Heart left ventricle (tissue), 16 donors: ENCODE data around the gene VWA8. TPM values are rescaled to one million over a fixed set of nuclear protein-coding genes. Genes with fewer than 3 reads are reported as not detected.

Source experiments
- ATAC-seq, 4 donors: fragments of 200-7000 bp; cut with Tn5 transposase; one replicate each; pipeline ENCODE4 v1.9.1; 2020 to 2022; ENCODE audit warnings: moderate library complexity in 4 of 4, mild to moderate bottlenecking in 3 of 4, moderate number of reproducible peaks in 1 of 4
- DNase-seq, 5 donors: peaks; one replicate each; pipeline ENCODE4 v3.0.0-alpha.2; 2020
- H3K27ac ChIP-seq, 12 donors: fragments of 200-600 bp; sonication (generic) in 4 of 12; one replicate each; pipeline versions ENCODE4 v1.5.0 to v1.8.0; 2016 to 2022; ENCODE audit warnings: mild to moderate bottlenecking in 2 of 12
- H3K27me3 ChIP-seq, 9 donors: fragments of 200-600 bp; sonication (generic) in 2 of 9; one replicate each; pipeline versions ENCODE4 v1.5.1 to v1.8.0; 2016 to 2022; ENCODE audit warnings: mild to moderate bottlenecking in 3 of 9
- H3K36me3 ChIP-seq, 9 donors: fragments of 200-600 bp; sonication (generic) in 2 of 9; one replicate each; pipeline versions ENCODE4 v1.5.0 to v1.8.0; 2018 to 2022; ENCODE audit warnings: mild to moderate bottlenecking in 2 of 9
- H3K4me1 ChIP-seq, 12 donors: fragments of 200-600 bp; sonication (generic) in 4 of 12; one replicate each; pipeline versions ENCODE4 v1.5.0 to v1.8.0; 2016 to 2022; ENCODE audit warnings: mild to moderate bottlenecking in 3 of 12
- H3K4me3 ChIP-seq, 12 donors: fragments of 200-600 bp; sonication (generic) in 4 of 12; one replicate each; pipeline versions ENCODE4 v1.5.0 to v1.8.0; 2017 to 2022; ENCODE audit warnings: mild to moderate bottlenecking in 9 of 12, moderate library complexity in 4 of 12
- H3K9me3 ChIP-seq, 12 donors: fragments of 200-600 bp; sonication (generic) in 4 of 12; one replicate each; pipeline versions ENCODE4 v1.5.0 to v1.8.0; 2016 to 2022; ENCODE audit warnings: mild to moderate bottlenecking in 1 of 12
- POLR2A ChIP-seq, 2 donors: fragments of 450-650 bp; IDR thresholded peaks; one replicate each; pipeline ENCODE4 v1.6.1; 2017; ENCODE audit warnings: antibody characterized with exemption in 2 of 2, mild to moderate bottlenecking in 2 of 2, moderate library complexity in 2 of 2
- WGBS, 4 donors: extraction: QIAGEN DNeasy Blood & Tissue Kit in 2 of 4; methylation state at CpG; one replicate each; pipeline versions ENCODE4 v1.1.5 to v1.1.7; 2013 to 2018; 5-methylcytosine and 5-hydroxymethylcytosine counted together
- intact Hi-C, 10 donors: fragments of 100-400 bp; cut with DNase I; formaldehyde crosslinking; loops; one replicate each; pipeline versions ENCODE4 v1.11.1 to v1.14.2; 2022
- polyA plus RNA-seq, 2 donors: library from polyadenylated mRNA; stranded (reverse); fragments of 200-250 nt; gene quantifications; one replicate each; pipeline ENCODE4 v1.2.3, GENCODE V29; 2013
- total RNA-seq, 9 donors: library from RNA; depleted of rRNA in 2 of 9; stranded (reverse); fragments of >200 nt in 2 of 9; fragmentation: NEBNext Ultra II Directional in 3 of 9; extraction: Animal tissue kit (Norgen Biotek cat#: 25700) in 3 of 9; gene quantifications; one replicate each; pipeline versions ENCODE4 v1.1.0 to v1.2.4, GENCODE V29; 2016 to 2023
- TF ChIP-seq, protein P1 (sequence below), 12 donors: fragments of 200-600 bp; sonication (generic) in 4 of 12; IDR thresholded peaks; one replicate each; pipeline versions ENCODE4 v1.5.0 to v1.8.0; 2018 to 2022; ENCODE audit warnings: antibody characterized with exemption in 12 of 12, mild to moderate bottlenecking in 5 of 12
- donor health status: ischemic (EF 13 %, LVEDD 7.1; RV severe dilation, severe dysfunction).
- donor health status: healthy with polysubstance abuse.
- donor health status: DM: no; HTN: yes; CAD: no.
- donor health status: DM: no; HTN: no; CAD: no.
- donor health status: ischemic (EF 25% LVEDD 6.9; RV normal size, moderate dysfunction).
- donor health status: ischemic (EF 25% LVEDD 5.7; RV mildly dilated, moderate dysfunction).
- donor health status: healthy.
- donor health status: DM: yes; HTN: yes; CAD: no.
- donor health status: ischemic (EF 35%, LVEDD 5.7; RV mildly dilated, moderate dysfunction).
- donor health status: nonischemic (EF 11% LVEDD 7.7; RV severe dilation, severe dysfunction).
- donor health status: DM: yes; HTN: yes; CAD: no.
- donor health status: PGD.
- donor health status: ischemic (EF 29% LVEDD 5.4; RV normal size, mild dysfunction).
- donor health status: nonischemic (EF 23%, LVEDD 6.1; RV moderate dilation, normal function).

The VWA8 gene
- total and polyA plus RNA-seq, 11 donors: 12.1 to 64.1 (median 41.8) TPM

DNA sequence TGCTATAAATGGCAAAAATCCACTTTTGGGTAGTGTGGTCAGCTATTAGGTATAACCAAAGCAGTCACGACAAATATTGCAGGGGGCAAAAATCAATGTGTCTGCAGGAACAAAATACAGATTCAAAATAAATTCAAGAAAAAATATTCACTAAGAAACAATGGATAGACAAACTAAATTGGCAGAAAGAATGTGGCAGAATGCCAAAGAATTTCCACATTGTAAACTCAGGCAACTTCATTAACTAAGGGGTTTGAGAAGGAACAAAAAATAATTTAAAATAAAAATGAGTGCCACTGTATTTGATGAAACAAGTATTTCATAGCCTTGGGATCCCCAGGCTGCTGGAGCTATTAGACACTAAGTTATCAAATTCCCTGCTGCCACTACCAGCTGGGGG lies 193.1 kb downstream of the VWA8 start:
- 79 to 88% (median 83%) methylated on average over 1 of the region's 1 CpG for WGBS, 4 donors

DNA sequence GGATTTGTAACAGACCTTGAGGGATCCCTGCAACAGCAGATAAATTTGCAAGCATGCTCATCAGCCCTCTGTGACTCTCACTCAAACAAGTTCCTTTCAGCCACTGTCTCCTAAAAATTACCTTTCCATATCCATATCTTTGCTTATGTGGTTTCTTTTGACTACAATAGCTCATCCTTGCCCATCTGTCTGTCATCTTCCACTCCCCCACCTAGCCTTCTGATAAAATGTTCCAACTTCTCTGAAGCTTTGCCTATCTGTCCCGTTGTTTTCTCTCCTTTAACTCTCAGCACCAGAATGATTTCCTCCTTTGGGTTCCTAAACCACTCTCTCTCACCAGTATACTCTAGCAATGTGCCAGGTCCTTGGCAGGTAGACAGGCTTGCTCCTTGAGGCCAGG lies 194.5 kb downstream of the VWA8 start:
- intact Hi-C loops: no loop called here
- TF ChIP-seq, protein P1, sequence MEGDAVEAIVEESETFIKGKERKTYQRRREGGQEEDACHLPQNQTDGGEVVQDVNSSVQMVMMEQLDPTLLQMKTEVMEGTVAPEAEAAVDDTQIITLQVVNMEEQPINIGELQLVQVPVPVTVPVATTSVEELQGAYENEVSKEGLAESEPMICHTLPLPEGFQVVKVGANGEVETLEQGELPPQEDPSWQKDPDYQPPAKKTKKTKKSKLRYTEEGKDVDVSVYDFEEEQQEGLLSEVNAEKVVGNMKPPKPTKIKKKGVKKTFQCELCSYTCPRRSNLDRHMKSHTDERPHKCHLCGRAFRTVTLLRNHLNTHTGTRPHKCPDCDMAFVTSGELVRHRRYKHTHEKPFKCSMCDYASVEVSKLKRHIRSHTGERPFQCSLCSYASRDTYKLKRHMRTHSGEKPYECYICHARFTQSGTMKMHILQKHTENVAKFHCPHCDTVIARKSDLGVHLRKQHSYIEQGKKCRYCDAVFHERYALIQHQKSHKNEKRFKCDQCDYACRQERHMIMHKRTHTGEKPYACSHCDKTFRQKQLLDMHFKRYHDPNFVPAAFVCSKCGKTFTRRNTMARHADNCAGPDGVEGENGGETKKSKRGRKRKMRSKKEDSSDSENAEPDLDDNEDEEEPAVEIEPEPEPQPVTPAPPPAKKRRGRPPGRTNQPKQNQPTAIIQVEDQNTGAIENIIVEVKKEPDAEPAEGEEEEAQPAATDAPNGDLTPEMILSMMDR (IDR thresholded peaks at IDR 0.05): no peak
- no peak for TF ChIP-seq POLR2A (IDR thresholded peaks at IDR 0.05)
- Histone ChIP-seq H3K36me3 (peaks cover 0 to 4% (median 0%) of the 10 kb centered on the region in 9 donors), H3K27me3 (no peaks in the 10 kb centered on the region), H3K4me3 (no peak overlapping the region), H3K4me1 (peaks cover 0 to 34% (median 1%) of the 10 kb centered on the region in 12 donors), H3K9me3 (no peaks in the 10 kb centered on the region), H3K27ac (peak overlapping the region in 2 of 12 donors; percentile 12 to 26)
- DNase-seq: no peak
- WGBS, 4 donors: 33 to 38% (median 35%) methylated on average over 1 of the region's 1 CpG
- no peak for ATAC-seq

More for the DNA sequence above, 193.1 kb downstream of the VWA8 start:
- Histone ChIP-seq H3K27ac (no peak overlapping the region), H3K36me3 (peaks cover 0 to 8% (median 0%) of the 10 kb centered on the region in 9 donors), H3K4me1 (peaks cover 0 to 34% (median 1%) of the 10 kb centered on the region in 12 donors), H3K9me3 (no peaks in the 10 kb centered on the region), H3K4me3 (no peak overlapping the region), H3K27me3 (no peaks in the 10 kb centered on the region)
- intact Hi-C loops: no loop called here
- ATAC-seq (no peak), DNase-seq (no peak)
- TF ChIP-seq POLR2A (IDR thresholded peaks at IDR 0.05): no peak
- TF ChIP-seq, protein P1 (IDR thresholded peaks at IDR 0.05): no peak

DNA sequence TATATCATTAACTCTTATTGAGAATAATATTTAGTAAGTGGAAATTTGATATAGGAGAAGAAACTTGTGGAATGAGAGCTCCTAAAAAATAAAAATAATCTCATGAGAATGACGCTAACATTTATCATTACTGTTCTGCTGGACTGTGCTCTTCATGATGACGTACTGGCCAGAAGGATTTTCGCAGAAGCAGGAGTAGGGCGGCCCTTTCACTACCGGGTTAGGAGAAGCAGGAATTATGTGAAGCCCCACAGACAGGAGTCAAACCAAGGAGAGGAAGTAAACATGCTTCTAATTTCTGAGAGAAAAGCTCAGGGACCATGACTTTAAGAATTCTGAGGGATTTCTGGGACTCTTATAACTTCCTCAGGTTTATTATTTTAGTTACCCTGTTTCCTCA lies 195.1 kb downstream of the VWA8 start:
- peak in 2 of 4 donors; percentile 43 to 78 for ATAC-seq
- intact Hi-C loops: no loop called here
- Histone ChIP-seq H3K4me3 (no peak overlapping the region), H3K27me3 (no peaks in the 10 kb centered on the region), H3K9me3 (no peaks in the 10 kb centered on the region), H3K36me3 (peaks cover 0 to 5% (median 0%) of the 10 kb centered on the region in 9 donors), H3K4me1 (peaks cover 0 to 34% (median 1%) of the 10 kb centered on the region in 12 donors), H3K27ac (peak overlapping the region in 4 of 12 donors; percentile 12 to 46 (median 26))
- peak in 1 of 5 donors; percentile 20 for DNase-seq
- no peak for TF ChIP-seq POLR2A (IDR thresholded peaks at IDR 0.05)
- TF ChIP-seq, protein P1 (IDR thresholded peaks at IDR 0.05): no peak
- 63 to 80% (median 71%) methylated on average over 5 of the region's 5 CpGs for WGBS, 4 donors

DNA sequence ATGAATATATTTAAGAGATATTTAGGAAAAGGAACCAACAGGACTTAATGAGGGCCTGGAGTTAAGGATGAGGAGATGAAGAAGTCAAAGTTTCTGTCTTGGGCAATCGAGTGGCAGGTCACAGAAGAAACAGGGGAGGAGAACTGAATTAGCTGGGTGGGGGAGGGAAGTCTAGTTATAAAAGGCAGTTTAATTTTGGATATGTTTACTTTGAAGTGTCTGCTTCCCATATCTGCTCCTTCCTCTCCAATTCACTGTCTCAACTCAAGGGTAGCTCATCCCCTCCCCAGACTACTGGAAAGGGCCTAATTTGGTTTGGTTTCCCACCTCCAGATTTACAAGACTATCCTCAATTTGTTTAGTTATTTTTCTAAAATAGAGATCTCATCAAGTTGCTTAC lies 195.9 kb downstream of the VWA8 start:
- H3K27ac ChIP-seq: peak overlapping the region in 4 of 12 donors; percentile 1 to 46 (median 19)
- no peaks in the 10 kb centered on the region for H3K27me3 ChIP-seq
- H3K4me3 ChIP-seq: no peak overlapping the region
- peaks cover 0 to 11% (median 0%) of the 10 kb centered on the region in 9 donors for H3K36me3 ChIP-seq
- ATAC-seq (peak in 1 of 4 donors; percentile 54), DNase-seq (no peak)
- H3K4me1 ChIP-seq: peaks cover 0 to 34% (median 1%) of the 10 kb centered on the region in 12 donors
- TF ChIP-seq POLR2A (IDR thresholded peaks at IDR 0.05): no peak
- TF ChIP-seq, protein P1 (IDR thresholded peaks at IDR 0.05): no peak
- intact Hi-C loops: no loop called here
- H3K9me3 ChIP-seq: no peaks in the 10 kb centered on the region
- 53 to 69% (median 59%) methylated on average over 1 of the region's 1 CpG for WGBS, 4 donors
